Measurements from ENCODE around the gene PIH1D1. TPM values are rescaled to one million over a fixed set of nuclear protein-coding genes. Genes with fewer than 3 reads are reported as not detected.
A peak's percentile ranks its signal among the peaks of the same experiment; 100 is the strongest.

The PIH1D1 gene
- total RNA-seq, 4 donors from 2014 or later, result 52.7 to 87.4 (median 75.7) TPM

DNA sequence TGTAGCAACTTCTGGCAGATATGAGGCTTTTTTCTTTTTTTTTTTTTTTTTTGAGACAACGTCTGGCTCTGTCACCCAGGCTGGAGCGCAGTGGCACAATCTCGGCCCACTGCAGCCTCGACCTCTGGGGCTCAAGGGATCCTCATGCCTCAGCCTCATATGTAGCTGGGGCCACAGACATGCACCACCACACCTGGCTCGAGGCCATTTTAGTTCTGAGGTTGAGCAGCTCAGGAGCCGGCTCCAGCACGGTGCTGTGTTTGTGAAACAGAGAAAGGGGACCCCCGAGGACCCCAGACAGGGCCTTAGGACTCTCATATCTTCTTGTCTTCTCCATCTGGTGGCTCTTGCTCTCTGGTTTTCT, 19.0 kb upstream of the PIH1D1 start:
- no peak for TF ChIP-seq CTCF (IDR thresholded peaks at IDR 0.05)
- no peak for DNase-seq (ENCODE audit: low spot score)
- ATAC-seq (ENCODE audit: low FRiP score), result no peak

DNA sequence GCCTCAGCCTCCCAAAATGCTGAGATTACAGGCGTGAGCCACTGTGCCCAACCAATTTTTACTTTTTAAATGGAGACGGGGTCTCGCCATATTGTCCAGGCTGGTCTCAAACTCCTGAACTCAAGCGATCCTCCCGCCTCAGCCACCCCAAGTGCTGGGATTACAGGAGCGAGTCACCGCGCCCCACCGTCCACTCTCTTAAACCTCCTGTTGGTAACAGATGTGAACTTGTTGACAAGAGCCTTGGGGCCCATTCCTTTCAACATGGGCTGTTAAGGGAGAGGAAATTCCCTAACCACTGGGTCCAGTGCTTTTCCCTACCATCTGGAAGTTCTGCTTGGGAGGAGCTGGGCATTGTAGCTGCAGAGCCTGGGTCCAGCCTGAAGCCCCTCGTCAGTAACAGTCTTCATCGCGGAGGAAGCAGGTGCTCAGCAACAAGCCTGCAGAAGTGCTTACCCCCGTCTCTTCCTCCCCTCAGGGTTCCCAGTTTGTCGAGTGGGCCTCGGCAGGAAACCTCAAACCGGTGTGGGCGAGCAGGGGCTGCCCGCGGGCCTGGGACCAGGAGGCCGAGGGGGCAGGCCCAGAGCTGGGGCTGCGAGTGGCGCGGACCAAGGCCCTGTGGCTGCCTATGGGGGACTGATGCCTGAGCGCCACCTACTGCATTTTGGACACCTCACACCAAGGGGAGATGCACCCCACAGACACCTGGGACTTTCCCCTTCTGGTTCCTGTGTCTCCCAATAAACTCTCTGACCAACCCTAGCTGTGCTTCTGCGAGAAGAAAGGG, 18.4 kb upstream of the PIH1D1 start:
- no peak for ATAC-seq (ENCODE audit: low FRiP score)
- no peak for DNase-seq (ENCODE audit: low spot score)
- TF ChIP-seq CTCF (IDR thresholded peaks at IDR 0.05), result no peak

DNA sequence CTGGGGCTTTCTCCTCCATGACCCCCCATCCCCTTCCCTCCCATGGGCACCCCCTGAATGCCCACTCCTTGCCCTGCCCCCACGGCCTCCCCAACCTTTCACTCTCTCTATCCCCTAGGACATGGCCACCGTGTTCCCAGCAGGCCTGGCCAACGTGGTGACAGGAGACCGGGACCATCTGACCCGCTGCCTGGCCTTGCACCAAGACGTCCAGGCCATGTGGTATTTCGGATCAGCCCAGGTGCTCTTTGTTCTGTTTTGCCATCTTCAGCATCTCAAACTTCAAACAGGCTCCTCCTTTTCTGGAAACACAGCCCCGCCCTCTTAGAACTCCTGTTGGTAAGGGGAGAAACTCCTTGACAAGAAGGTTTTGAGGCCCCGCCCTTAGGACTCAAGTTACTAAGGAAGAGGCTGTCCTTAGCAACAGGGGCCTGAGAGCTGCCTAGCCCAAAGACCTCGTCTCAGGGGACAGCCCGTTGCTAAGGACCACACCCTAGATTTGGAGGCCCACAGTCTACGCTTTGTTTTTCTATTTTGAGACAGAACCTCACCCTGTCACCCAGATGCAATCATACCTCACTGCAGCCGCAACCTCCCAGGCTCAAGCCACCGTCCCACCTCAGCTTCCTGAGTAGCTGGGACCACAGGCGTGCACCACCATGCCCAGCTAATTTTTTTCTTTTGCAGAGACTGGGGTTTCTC, 17.3 kb upstream of the PIH1D1 start:
- TF ChIP-seq CTCF (IDR thresholded peaks at IDR 0.05), result no peak
- ATAC-seq (ENCODE audit: low FRiP score) (peak; percentile 25), DNase-seq (ENCODE audit: low spot score) (no peak)

GRCh38 chr19:49468199-49468598, 16.6 kb upstream of the PIH1D1 start:
- no peak for DNase-seq (ENCODE audit: low spot score)
- no peak for ATAC-seq (ENCODE audit: low FRiP score)
- TF ChIP-seq CTCF (IDR thresholded peaks at IDR 0.05), result no peak

- ATAC-seq (ENCODE audit: low FRiP score) (no peak), DNase-seq (ENCODE audit: low spot score) (no peak)
These were observed 13.8 kb upstream of the PIH1D1 start for GRCh38 chr19:49465371-49465770.

GRCh38 chr19:49463960-49464740, 12.5 kb upstream of the PIH1D1 start:
- no peak for TF ChIP-seq CTCF (IDR thresholded peaks at IDR 0.05)
- ATAC-seq (ENCODE audit: low FRiP score), result peak; percentile 10
- no peak for DNase-seq (ENCODE audit: low spot score)

More at GRCh38 chr19:49465371-49465770, 13.8 kb upstream of the PIH1D1 start:
- TF ChIP-seq CTCF (IDR thresholded peaks at IDR 0.05), result no peak
